OCI-LY1 (cell line): ENCODE data around the gene MAD1L1.

Experiments
- CTCF ChIP-seq: fragments of 200-600 bp; sonication (generic), shearing (Covaris generic); IDR thresholded peaks from 2 replicates; pipeline ENCODE4 v1.5.1; 2017; ENCODE audit warnings: mild to moderate bottlenecking, antibody characterized with exemption, low read length, moderate library complexity, mixed read lengths
- EZH2 ChIP-seq: fragments of 200-600 bp; sonication (generic), shearing (Covaris generic); IDR thresholded peaks from 2 replicates; pipeline ENCODE4 v1.8.0; 2017; ENCODE audit warnings: borderline replicate concordance, mixed run types, mild to moderate bottlenecking, antibody characterized with exemption, low read length, moderate library complexity, mixed read lengths

GRCh38 chr7:2062648-2063047 is 170.1 kb downstream of the MAD1L1 start:
- TF ChIP-seq CTCF (no peak), EZH2 (no peak)
